HEK293 (cell line): ENCODE results near the gene VPS11.

Experiments used
- CTCF ChIA-PET: fragments of 350-600 bp; formaldehyde crosslinking; extraction: SDS; loops from one replicate; lab custom pipeline; 2021; ENCODE audit warnings: antibody characterized with exemption; lab: Yijun Ruan, JAX
- POLR2A ChIA-PET: fragments of 300-600 bp; formaldehyde crosslinking; extraction: SDS; loops from one replicate; lab custom pipeline; 2020; ENCODE audit warnings: antibody characterized with exemption, inconsistent platforms; lab: Yijun Ruan, JAX
- H3K27ac ChIP-seq: fragments of 200-500 bp; sonication (Bioruptor generic); 2 replicates; pipeline ENCODE4 v1.5.1; 2014; ENCODE audit warnings: low read depth, low read length, control low read depth, inconsistent platforms; ENCODE audit errors: extremely low read depth
- H3K36me3 ChIP-seq, 2 experiments: fragments of 200-500 bp in 1 of 2; sonication (Bioruptor generic) in 1 of 2; 1 replicate in 1 of 2; 2 replicates in 1 of 2; pipeline ENCODE4 v1.5.1; 2014 to 2017; ENCODE audit warnings: inconsistent platforms in 2 of 2, low read length in 2 of 2; ENCODE audit not compliant: control insufficient read depth in 2 of 2, insufficient read depth in 1 of 2
- H3K4me1 ChIP-seq: fragments of 200-500 bp; sonication (Bioruptor generic); 2 replicates; pipeline ENCODE4 v1.5.1; 2014; ENCODE audit warnings: mild to moderate bottlenecking, low read length, inconsistent platforms; ENCODE audit not compliant: control insufficient read depth, insufficient read depth
- H3K4me3 ChIP-seq: 2 replicates; pipeline ENCODE4 v1.5.1; 2011; ENCODE audit warnings: low read depth, mild to moderate bottlenecking, control low read depth, low read length, moderate library complexity
- H3K9me3 ChIP-seq: fragments of 200-500 bp; sonication (Bioruptor generic); 2 replicates; pipeline ENCODE4 v1.5.1; 2014; ENCODE audit warnings: low read depth, low read length, inconsistent platforms; ENCODE audit not compliant: control insufficient read depth, insufficient read depth
- EGR2 ChIP-seq: fragments of 450-650 bp; formaldehyde crosslinking; IDR thresholded peaks from 2 replicates; pipeline ENCODE4 v1.5.1; 2016; ENCODE audit warnings: low read depth, missing biosample characterization, missing genetic modification characterization
- IKZF3 ChIP-seq: fragments of 450-650 bp; IDR thresholded peaks from 2 replicates; pipeline ENCODE4 v1.5.0; 2018; ENCODE audit warnings: missing biosample characterization, mild to moderate bottlenecking, missing genetic modification characterization, moderate library complexity
- KLF8 ChIP-seq: fragments of 450-650 bp; formaldehyde crosslinking; IDR thresholded peaks from 2 replicates; pipeline ENCODE4 v1.5.1; 2016; ENCODE audit warnings: missing biosample characterization, missing genetic modification characterization
- KLF9 ChIP-seq: fragments of 450-650 bp; formaldehyde crosslinking; IDR thresholded peaks from 2 replicates; pipeline ENCODE4 v1.5.1; 2016; ENCODE audit warnings: missing biosample characterization, missing genetic modification characterization, low read depth
- MEIS1 ChIP-seq: sonication (generic); formaldehyde crosslinking; IDR thresholded peaks from 2 replicates; pipeline ENCODE4 v1.8.1; 2022; ENCODE audit warnings: missing genetic modification reagents, mild to moderate bottlenecking, borderline replicate concordance
- PRDM1 ChIP-seq: fragments of 450-650 bp; formaldehyde crosslinking; IDR thresholded peaks from 2 replicates; pipeline ENCODE4; 2016; ENCODE audit warnings: missing biosample characterization, missing genetic modification characterization
- SCRT1 ChIP-seq: fragments of 450-650 bp; formaldehyde crosslinking; IDR thresholded peaks from 2 replicates; pipeline ENCODE4 v1.5.1; 2016; ENCODE audit warnings: missing biosample characterization, missing genetic modification characterization, borderline replicate concordance
- ZBTB17 ChIP-seq: fragments of 450-650 bp; formaldehyde crosslinking; IDR thresholded peaks from 2 replicates; pipeline ENCODE4 v1.5.1; 2016; ENCODE audit warnings: missing biosample characterization, missing genetic modification characterization
- ZFHX2 ChIP-seq: fragments of 450-650 bp; formaldehyde crosslinking; conservative IDR thresholded peaks from 2 replicates; pipeline ENCODE4 v1.5.1; 2016; ENCODE audit warnings: missing biosample characterization, missing genetic modification characterization
- ZFP69B ChIP-seq: fragments of 450-650 bp; formaldehyde crosslinking; IDR thresholded peaks from 2 replicates; pipeline ENCODE4 v1.5.1; 2016; ENCODE audit warnings: missing biosample characterization, missing genetic modification characterization
- ZIC2 ChIP-seq: fragments of 450-650 bp; formaldehyde crosslinking; IDR thresholded peaks from 2 replicates; pipeline ENCODE4 v1.5.1; 2016; ENCODE audit warnings: missing biosample characterization, missing genetic modification characterization
- ZNF184 ChIP-seq: fragments of 450-650 bp; IDR thresholded peaks from 2 replicates; pipeline ENCODE4 v1.5.1; 2018; ENCODE audit warnings: missing biosample characterization, mild to moderate bottlenecking, missing genetic modification characterization
- ZNF24 ChIP-seq: fragments of 450-650 bp; formaldehyde crosslinking; IDR thresholded peaks from 2 replicates; pipeline ENCODE4 v1.5.1; 2016; ENCODE audit warnings: missing biosample characterization, missing genetic modification characterization
- ZNF292 ChIP-seq: fragments of 450-650 bp; formaldehyde crosslinking; IDR thresholded peaks from 2 replicates; pipeline ENCODE4 v1.5.1; 2016; ENCODE audit warnings: low read depth, missing biosample characterization, missing genetic modification characterization, borderline replicate concordance
- ZNF514 ChIP-seq: fragments of 450-650 bp; formaldehyde crosslinking; IDR thresholded peaks from 2 replicates; pipeline ENCODE4 v1.5.1; 2016; ENCODE audit warnings: missing biosample characterization, missing genetic modification characterization
- ZNF600 ChIP-seq: fragments of 450-650 bp; formaldehyde crosslinking; IDR thresholded peaks from 2 replicates; pipeline ENCODE4 v1.5.1; 2016; ENCODE audit warnings: missing biosample characterization, missing genetic modification characterization
- ZNF768 ChIP-seq: fragments of 450-650 bp; formaldehyde crosslinking; IDR thresholded peaks from 2 replicates; pipeline ENCODE4 v1.5.1; 2018; ENCODE audit warnings: missing biosample characterization, mild to moderate bottlenecking, missing genetic modification characterization
- TF ChIP-seq, protein P1 (sequence below): fragments of 450-650 bp; formaldehyde crosslinking; IDR thresholded peaks from 2 replicates; pipeline ENCODE4 v1.5.1; 2016; ENCODE audit warnings: missing biosample characterization, missing genetic modification characterization, low read depth
- TF ChIP-seq, protein P2 (sequence below): fragments of 450-650 bp; formaldehyde crosslinking; IDR thresholded peaks from 2 replicates; pipeline ENCODE4 v1.5.1; 2017; ENCODE audit warnings: missing biosample characterization, missing genetic modification characterization
- TF ChIP-seq, protein P3 (sequence below): fragments of 450-650 bp; formaldehyde crosslinking; IDR thresholded peaks from 2 replicates; pipeline ENCODE4 v1.5.1; 2016; ENCODE audit warnings: missing biosample characterization, missing genetic modification characterization, low read depth
- TF ChIP-seq, protein P4 (sequence below): fragments of 450-650 bp; IDR thresholded peaks from 2 replicates; pipeline ENCODE4 v1.5.1; 2018; ENCODE audit warnings: missing biosample characterization, missing genetic modification characterization
- TF ChIP-seq, protein P5 (sequence below): fragments of 450-650 bp; formaldehyde crosslinking; IDR thresholded peaks from 2 replicates; pipeline ENCODE4 v1.5.1; 2016; ENCODE audit warnings: missing biosample characterization, missing genetic modification characterization

VPS11 gene

DNA sequence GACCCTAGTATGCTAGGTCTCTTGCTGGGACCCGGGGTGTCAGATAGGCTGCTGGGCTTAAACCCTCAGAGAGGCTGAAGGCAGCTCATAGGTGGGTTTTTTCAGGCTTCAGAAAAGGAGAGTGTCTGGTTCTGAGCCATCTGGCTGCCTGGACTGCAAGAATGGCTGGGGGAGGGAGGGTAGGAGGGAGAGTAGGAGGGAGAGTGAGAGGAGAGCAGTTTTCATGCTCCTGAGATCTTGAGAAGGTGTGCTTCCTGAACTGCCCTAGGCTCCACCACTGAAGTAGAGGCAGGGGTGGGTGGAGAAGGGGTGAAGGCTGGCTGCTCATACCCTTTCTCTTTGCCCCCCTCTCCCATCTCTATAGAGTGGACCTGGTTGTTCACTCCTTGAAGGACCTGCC is 21.7 kb downstream of the VPS11 start (continued):
- TF ChIP-seq, protein P1, sequence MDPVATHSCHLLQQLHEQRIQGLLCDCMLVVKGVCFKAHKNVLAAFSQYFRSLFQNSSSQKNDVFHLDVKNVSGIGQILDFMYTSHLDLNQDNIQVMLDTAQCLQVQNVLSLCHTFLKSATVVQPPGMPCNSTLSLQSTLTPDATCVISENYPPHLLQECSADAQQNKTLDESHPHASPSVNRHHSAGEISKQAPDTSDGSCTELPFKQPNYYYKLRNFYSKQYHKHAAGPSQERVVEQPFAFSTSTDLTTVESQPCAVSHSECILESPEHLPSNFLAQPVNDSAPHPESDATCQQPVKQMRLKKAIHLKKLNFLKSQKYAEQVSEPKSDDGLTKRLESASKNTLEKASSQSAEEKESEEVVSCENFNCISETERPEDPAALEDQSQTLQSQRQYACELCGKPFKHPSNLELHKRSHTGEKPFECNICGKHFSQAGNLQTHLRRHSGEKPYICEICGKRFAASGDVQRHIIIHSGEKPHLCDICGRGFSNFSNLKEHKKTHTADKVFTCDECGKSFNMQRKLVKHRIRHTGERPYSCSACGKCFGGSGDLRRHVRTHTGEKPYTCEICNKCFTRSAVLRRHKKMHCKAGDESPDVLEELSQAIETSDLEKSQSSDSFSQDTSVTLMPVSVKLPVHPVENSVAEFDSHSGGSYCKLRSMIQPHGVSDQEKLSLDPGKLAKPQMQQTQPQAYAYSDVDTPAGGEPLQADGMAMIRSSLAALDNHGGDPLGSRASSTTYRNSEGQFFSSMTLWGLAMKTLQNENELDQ (tag by site-specific recombination), result no peak
- TF ChIP-seq, all 188 proteins: peak for 5

DNA sequence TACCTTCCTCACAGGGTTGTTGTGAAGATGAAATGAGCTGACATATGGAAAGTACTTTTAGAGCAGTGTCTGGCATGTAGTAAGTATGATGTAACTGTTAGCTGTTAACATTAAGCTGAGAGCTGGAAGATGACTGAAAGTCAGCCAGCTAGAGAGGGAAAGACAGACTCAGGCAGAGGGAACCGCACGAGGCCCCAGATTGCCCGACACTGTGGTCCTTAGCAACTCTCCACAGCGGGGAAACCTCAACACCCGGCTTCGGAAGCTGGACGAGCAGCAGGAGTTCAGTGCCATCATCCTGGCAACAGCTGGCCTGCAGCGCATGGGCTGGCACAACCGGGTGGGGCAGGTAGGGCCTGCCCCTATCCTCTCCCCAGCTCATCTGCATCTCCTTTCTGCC is 23.6 kb downstream of the VPS11 start:
- H3K27ac ChIP-seq, result no peak overlapping the region; the same call in 1 of the 2 replicates
- CTCF ChIA-PET, result interaction anchor here (1.0 kb wide), 1 partner anchor 61 kb away, joined by 3 read pairs; no protein-coding TSS in a partner anchor
- peaks cover 0 to 63% of the 10 kb centered on the region in 2 experiments; a peak in 1 of 3 replicates for H3K36me3 ChIP-seq
- H3K4me1 ChIP-seq, result no peaks in the 10 kb centered on the region
- H3K4me3 ChIP-seq, result no peak overlapping the region
- POLR2A ChIA-PET, result interaction anchor here (0.8 to 2.8 kb wide), 8 partner anchors 9 to 226 kb away, joined by 3 to 20 read pairs (median 6); partner anchors contain the start of genes C2CD2L, DPAGT1, HYOU1 and MCAM
- TF ChIP-seq, protein P2, sequence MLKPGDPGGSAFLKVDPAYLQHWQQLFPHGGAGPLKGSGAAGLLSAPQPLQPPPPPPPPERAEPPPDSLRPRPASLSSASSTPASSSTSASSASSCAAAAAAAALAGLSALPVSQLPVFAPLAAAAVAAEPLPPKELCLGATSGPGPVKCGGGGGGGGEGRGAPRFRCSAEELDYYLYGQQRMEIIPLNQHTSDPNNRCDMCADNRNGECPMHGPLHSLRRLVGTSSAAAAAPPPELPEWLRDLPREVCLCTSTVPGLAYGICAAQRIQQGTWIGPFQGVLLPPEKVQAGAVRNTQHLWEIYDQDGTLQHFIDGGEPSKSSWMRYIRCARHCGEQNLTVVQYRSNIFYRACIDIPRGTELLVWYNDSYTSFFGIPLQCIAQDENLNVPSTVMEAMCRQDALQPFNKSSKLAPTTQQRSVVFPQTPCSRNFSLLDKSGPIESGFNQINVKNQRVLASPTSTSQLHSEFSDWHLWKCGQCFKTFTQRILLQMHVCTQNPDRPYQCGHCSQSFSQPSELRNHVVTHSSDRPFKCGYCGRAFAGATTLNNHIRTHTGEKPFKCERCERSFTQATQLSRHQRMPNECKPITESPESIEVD (tag by site-specific recombination), result 0 out of 2 replicates have a peak, but pooled peaks have one; percentile 7
- TF ChIP-seq ZNF292, result no peak
- TF ChIP-seq ZIC2 (tag by site-specific recombination), result peak; percentile 33; the same call in 1 of the 2 replicates
- TF ChIP-seq, protein P3, sequence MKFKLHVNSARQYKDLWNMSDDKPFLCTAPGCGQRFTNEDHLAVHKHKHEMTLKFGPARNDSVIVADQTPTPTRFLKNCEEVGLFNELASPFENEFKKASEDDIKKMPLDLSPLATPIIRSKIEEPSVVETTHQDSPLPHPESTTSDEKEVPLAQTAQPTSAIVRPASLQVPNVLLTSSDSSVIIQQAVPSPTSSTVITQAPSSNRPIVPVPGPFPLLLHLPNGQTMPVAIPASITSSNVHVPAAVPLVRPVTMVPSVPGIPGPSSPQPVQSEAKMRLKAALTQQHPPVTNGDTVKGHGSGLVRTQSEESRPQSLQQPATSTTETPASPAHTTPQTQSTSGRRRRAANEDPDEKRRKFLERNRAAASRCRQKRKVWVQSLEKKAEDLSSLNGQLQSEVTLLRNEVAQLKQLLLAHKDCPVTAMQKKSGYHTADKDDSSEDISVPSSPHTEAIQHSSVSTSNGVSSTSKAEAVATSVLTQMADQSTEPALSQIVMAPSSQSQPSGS (tag by site-specific recombination), result peak; percentile 53; the same call in 1 of the 2 replicates
- TF ChIP-seq ZNF600, result peak; percentile 51
- no peak for TF ChIP-seq KLF9 (tag by site-specific recombination)
- peak; percentile 68 for TF ChIP-seq PRDM1 (tag by site-specific recombination)
- no peak for TF ChIP-seq ZBTB17
- TF ChIP-seq ZNF514, result no peak
- TF ChIP-seq SCRT1, result no peak
- no peak for TF ChIP-seq ZNF768 (tag by site-specific recombination)
- TF ChIP-seq ZNF24 (tag by site-specific recombination), result 0 out of 2 replicates have a peak, but pooled peaks have one; percentile 18
- TF ChIP-seq KLF8, result 0 out of 2 replicates have a peak, but pooled peaks have one; percentile 11
- TF ChIP-seq, all 188 proteins: peak for 7
- no peaks in the 10 kb centered on the region for H3K9me3 ChIP-seq

DNA sequence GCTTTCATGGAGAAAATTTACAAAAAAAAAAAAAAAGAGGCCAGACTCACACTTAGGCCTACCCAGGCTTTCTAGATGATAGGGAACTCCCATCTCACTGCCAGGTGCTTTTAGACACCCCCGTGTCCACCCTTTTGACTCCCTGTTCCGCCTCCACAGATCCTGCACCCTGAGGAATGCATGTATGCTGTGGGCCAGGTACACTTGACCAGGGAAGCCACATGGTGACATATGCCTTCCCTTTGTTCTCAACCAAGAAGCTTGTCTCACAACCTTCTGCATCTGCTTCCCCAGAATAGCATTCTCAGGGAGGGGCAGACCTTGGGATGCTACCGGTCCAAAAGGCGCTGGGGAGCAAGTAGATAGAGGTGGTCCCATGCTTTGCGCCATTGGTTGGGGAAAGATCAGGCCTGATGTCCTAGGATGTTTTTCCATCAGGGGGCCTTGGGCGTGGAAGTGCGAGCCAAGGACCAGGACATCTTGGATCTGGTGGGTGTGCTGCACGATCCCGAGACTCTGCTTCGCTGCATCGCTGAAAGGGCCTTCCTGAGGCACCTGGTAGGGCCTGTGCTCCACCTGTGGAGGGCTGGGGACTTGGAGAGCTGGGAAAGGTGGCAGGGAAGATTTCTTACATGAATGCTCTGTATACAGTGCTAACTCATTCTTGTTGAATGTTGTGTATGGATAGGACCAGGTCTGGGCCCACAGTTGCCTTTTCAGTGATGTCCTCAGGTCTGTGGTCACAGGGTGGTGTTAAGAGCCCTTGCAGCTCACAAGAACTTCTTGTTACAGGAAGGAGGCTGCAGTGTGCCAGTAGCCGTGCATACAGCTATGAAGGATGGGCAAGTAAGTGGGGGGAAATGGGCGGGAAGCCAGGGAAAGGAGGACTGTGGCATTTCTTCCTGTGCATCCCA is 24.6 kb downstream of the VPS11 start:
- H3K4me3 ChIP-seq, result peak overlapping the region; percentile 98
- peak overlapping the region; percentile 82 for H3K27ac ChIP-seq
- ChIA-PET CTCF (interaction anchor here (0.6 to 0.8 kb wide), 3 partner anchors 104 to 369 kb away, joined by 3 to 4 read pairs (median 3); no protein-coding TSS in a partner anchor), POLR2A (interaction anchor here (0.5 to 2.8 kb wide), 13 partner anchors 8 to 411 kb away, joined by 3 to 20 read pairs (median 4); partner anchors contain the start of genes C2CD2L, DPAGT1, HMBS and MCAM)
- no peaks in the 10 kb centered on the region for H3K9me3 ChIP-seq
- no peaks in the 10 kb centered on the region for H3K4me1 ChIP-seq
- H3K36me3 ChIP-seq, result peaks cover 0 to 73% of the 10 kb centered on the region in 2 experiments; a peak in 1 of 3 replicates
- 0 out of 2 replicates have a peak, but pooled peaks have one; percentile 31 for TF ChIP-seq IKZF3 (tag by site-specific recombination)
- peak; percentile 41; the same call in 1 of the 2 replicates for TF ChIP-seq ZFHX2 (tag by site-specific recombination)
- peak; percentile 27; the same call in 1 of the 2 replicates for TF ChIP-seq EGR2
- TF ChIP-seq, protein P4, sequence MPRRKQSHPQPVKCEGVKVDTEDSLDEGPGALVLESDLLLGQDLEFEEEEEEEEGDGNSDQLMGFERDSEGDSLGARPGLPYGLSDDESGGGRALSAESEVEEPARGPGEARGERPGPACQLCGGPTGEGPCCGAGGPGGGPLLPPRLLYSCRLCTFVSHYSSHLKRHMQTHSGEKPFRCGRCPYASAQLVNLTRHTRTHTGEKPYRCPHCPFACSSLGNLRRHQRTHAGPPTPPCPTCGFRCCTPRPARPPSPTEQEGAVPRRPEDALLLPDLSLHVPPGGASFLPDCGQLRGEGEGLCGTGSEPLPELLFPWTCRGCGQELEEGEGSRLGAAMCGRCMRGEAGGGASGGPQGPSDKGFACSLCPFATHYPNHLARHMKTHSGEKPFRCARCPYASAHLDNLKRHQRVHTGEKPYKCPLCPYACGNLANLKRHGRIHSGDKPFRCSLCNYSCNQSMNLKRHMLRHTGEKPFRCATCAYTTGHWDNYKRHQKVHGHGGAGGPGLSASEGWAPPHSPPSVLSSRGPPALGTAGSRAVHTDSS (tag by site-specific recombination), result no peak
- TF ChIP-seq, protein P5, sequence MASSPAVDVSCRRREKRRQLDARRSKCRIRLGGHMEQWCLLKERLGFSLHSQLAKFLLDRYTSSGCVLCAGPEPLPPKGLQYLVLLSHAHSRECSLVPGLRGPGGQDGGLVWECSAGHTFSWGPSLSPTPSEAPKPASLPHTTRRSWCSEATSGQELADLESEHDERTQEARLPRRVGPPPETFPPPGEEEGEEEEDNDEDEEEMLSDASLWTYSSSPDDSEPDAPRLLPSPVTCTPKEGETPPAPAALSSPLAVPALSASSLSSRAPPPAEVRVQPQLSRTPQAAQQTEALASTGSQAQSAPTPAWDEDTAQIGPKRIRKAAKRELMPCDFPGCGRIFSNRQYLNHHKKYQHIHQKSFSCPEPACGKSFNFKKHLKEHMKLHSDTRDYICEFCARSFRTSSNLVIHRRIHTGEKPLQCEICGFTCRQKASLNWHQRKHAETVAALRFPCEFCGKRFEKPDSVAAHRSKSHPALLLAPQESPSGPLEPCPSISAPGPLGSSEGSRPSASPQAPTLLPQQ (tag by site-specific recombination), result peak; percentile 73
- TF ChIP-seq SCRT1, result peak; percentile 79; the same call in 1 of the 2 replicates
- TF ChIP-seq MEIS1 (CRISPR knock-in tag), result no peak
- TF ChIP-seq ZFP69B (tag by site-specific recombination), result peak; percentile 79
- 0 out of 2 replicates have a peak, but pooled peaks have one; percentile 9 for TF ChIP-seq KLF8
- no peak for TF ChIP-seq ZNF184 (tag by site-specific recombination)
